DND-41 (cell line): ENCODE results near the gene GBA2.

Source experiments
- EZH2 ChIP-seq: IDR thresholded peaks from 3 replicates; pipeline ENCODE4 v1.6.1; 2012; ENCODE audit warnings: borderline replicate concordance, low read depth, mild to moderate bottlenecking, moderate library complexity, low read length, inconsistent platforms; ENCODE audit not compliant: severe bottlenecking
- TF ChIP-seq, protein P1 (sequence below): IDR thresholded peaks from 2 replicates; pipeline ENCODE4 v1.5.1; 2012; ENCODE audit warnings: borderline replicate concordance, low read length, moderate library complexity, mild to moderate bottlenecking; ENCODE audit not compliant: poor library complexity, severe bottlenecking; ENCODE audit errors: extremely low read depth

DNA sequence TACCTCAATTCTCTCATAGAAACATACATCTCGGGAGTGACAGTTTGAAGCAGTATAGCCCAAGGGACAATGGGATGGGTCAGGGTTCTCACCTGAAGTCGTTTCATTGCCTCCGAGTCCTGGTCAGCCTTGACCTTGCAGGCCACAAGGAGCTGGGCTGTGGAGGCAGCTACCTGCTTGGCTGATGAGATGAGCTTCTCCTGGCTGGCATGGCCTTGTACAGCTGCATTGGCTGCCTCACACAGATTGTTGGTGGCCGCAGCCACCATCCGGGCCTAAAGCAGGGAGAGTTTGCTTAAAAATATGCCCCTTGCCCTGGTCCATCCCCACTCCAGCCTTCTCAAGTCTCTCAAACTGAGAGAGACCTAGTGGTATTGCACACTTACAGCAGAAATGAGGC lies 50.8 kb downstream of the GBA2 start:
- TF ChIP-seq, protein P1, sequence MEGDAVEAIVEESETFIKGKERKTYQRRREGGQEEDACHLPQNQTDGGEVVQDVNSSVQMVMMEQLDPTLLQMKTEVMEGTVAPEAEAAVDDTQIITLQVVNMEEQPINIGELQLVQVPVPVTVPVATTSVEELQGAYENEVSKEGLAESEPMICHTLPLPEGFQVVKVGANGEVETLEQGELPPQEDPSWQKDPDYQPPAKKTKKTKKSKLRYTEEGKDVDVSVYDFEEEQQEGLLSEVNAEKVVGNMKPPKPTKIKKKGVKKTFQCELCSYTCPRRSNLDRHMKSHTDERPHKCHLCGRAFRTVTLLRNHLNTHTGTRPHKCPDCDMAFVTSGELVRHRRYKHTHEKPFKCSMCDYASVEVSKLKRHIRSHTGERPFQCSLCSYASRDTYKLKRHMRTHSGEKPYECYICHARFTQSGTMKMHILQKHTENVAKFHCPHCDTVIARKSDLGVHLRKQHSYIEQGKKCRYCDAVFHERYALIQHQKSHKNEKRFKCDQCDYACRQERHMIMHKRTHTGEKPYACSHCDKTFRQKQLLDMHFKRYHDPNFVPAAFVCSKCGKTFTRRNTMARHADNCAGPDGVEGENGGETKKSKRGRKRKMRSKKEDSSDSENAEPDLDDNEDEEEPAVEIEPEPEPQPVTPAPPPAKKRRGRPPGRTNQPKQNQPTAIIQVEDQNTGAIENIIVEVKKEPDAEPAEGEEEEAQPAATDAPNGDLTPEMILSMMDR: no peak
- TF ChIP-seq EZH2: no peak
